Natural killer cell (primary cell): Measurements from ENCODE around the gene MAN2A2. TPM values are rescaled to one million over a fixed set of nuclear protein-coding genes. Genes with fewer than 3 reads are reported as not detected.
"Not testable (repeated sequence)": the region's sequence is repeated elsewhere in the genome, so short reads cannot be mapped to it uniquely, and the experiment has no call there.

Source experiments
- ATAC-seq, 3 donors: fragments of 150-1000 bp in 2 of 3; fragments of 200-7000 bp in 1 of 3; cut with Tn5 transposase; 1 replicate in 1 of 3; 2 replicates in 2 of 3; pipeline ENCODE4 v1.10.0; 2021; ENCODE audit warnings: mild to moderate bottlenecking in 2 of 3, moderate library complexity in 2 of 3
- DNase-seq, 2 donors: peaks; one replicate each; pipeline versions ENCODE4 v3.0.0 to v3.0.0-alpha.2; 2013 to 2021; ENCODE audit warnings: mixed read lengths in 1 of 2
- H3K27ac ChIP-seq: one replicate; pipeline ENCODE4 v1.5.1; 2013; ENCODE audit warnings: mild to moderate bottlenecking, low read length
- H3K27me3 ChIP-seq: one replicate; pipeline ENCODE4 v1.6.1; 2013; ENCODE audit warnings: low read length; ENCODE audit not compliant: control insufficient read depth, insufficient read depth
- H3K36me3 ChIP-seq: one replicate; pipeline ENCODE4 v1.6.1; 2013; ENCODE audit warnings: low read length; ENCODE audit not compliant: control insufficient read depth, insufficient read depth
- H3K4me1 ChIP-seq: one replicate; pipeline ENCODE4 v1.6.1; 2013; ENCODE audit warnings: low read length; ENCODE audit not compliant: control insufficient read depth, insufficient read depth
- H3K4me3 ChIP-seq: one replicate; pipeline ENCODE4 v1.5.1; 2013; ENCODE audit warnings: low read length
- H3K9me3 ChIP-seq: one replicate; pipeline ENCODE4 v1.6.1; 2013; ENCODE audit warnings: low read length; ENCODE audit not compliant: control insufficient read depth, insufficient read depth
- H3K27ac Mint-ChIP-seq, 2 donors: one replicate each; pipeline ENCODE4 v1.8.0; 2022; ENCODE audit warnings: mild to moderate bottlenecking in 2 of 2, mixed read lengths in 2 of 2, moderate library complexity in 1 of 2
- H3K27me3 Mint-ChIP-seq, 2 donors: one replicate each; pipeline ENCODE4 v1.8.0; 2022; ENCODE audit warnings: low read depth in 2 of 2, mixed read lengths in 2 of 2
- H3K36me3 Mint-ChIP-seq: one replicate; pipeline ENCODE4 v1.8.0; 2022; ENCODE audit warnings: mixed read lengths
- H3K4me1 Mint-ChIP-seq, 2 donors: one replicate each; pipeline ENCODE4 v1.8.0; 2022; ENCODE audit warnings: mixed read lengths in 2 of 2
- H3K4me3 Mint-ChIP-seq: one replicate; pipeline ENCODE4 v1.8.0; 2022; ENCODE audit warnings: mild to moderate bottlenecking, moderate library complexity, mixed read lengths
- H3K9me3 Mint-ChIP-seq, 2 donors: one replicate each; pipeline ENCODE4 v1.8.0; 2022; ENCODE audit warnings: mixed read lengths in 2 of 2
- WGBS: methylation state at CpG from one replicate; pipeline ENCODE4 v1.1.7; 2013; ENCODE audit warnings: missing lambda C conversion rate; ENCODE audit not compliant: insufficient coverage; 5-methylcytosine and 5-hydroxymethylcytosine counted together
- intact Hi-C: fragments of 100-400 bp; cut with micrococcal nuclease; formaldehyde crosslinking; loops from one replicate; pipeline ENCODE4 v1.14.2; 2022
- total RNA-seq, 4 donors: library from RNA; stranded (reverse); fragments of 120-200 nt in 1 of 4; gene quantifications; one replicate each; pipeline versions ENCODE4 v1.2.3 to v1.2.4, GENCODE V29; 2013 to 2022
- TF ChIP-seq, protein P1 (sequence below): fragments of 200-600 bp; IDR thresholded peaks from one replicate; pipeline ENCODE4 v1.8.0; 2022; ENCODE audit warnings: antibody characterized with exemption

The MAN2A2 gene
- total RNA-seq, 3 donors from 2014 or later (not counting 1 experiment from before 2014, with no cell fraction given), result 158 to 200 (median 177) TPM

DNA sequence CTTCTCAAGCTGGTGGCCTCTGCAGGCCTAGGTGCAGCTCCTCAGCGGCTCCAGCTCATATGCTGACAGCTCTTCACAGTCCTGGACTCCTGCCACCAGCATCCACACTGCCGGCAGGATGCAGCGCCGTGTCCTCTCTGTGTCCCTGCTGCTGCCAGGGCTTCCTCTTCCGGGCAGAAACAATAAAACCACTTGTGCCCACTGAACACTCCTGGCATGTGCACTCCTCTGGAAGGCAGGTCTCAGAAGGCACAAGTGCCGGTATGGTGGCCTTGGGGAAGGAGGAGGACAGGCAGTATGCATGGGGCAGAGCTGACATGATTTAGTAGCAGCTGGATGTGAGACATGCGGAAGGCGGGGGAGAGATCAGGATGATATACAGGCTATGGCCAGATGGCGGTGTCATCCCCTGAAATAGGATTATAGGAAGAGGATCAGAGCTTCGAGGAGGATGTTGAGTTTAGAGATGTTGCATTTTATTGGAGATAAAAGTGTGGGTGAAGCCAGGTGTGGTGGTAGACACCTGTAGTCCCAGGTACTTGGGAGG is 7.5 kb upstream of the MAN2A2 start:
- ATAC-seq, result no peak
- intact Hi-C loops, result no loop called here
- H3K27ac Mint-ChIP-seq, result peak overlapping the region in 1 of 2 donors; percentile 64
- Histone ChIP-seq H3K27ac (no peak overlapping the region), H3K4me3 (no peak overlapping the region), H3K4me1 (no peaks in the 10 kb centered on the region), H3K36me3 (peaks cover 46% of the 10 kb centered on the region), H3K27me3 (no peaks in the 10 kb centered on the region), H3K9me3 (no peaks in the 10 kb centered on the region)
- no peak overlapping the region for H3K4me3 Mint-ChIP-seq
- H3K9me3 Mint-ChIP-seq, result no peaks in the 10 kb centered on the region
- no peaks in the 10 kb centered on the region for H3K4me1 Mint-ChIP-seq
- 90% methylated on average over 10 of the region's 10 CpGs for WGBS
- H3K36me3 Mint-ChIP-seq, result no peaks in the 10 kb centered on the region
- TF ChIP-seq, protein P1, sequence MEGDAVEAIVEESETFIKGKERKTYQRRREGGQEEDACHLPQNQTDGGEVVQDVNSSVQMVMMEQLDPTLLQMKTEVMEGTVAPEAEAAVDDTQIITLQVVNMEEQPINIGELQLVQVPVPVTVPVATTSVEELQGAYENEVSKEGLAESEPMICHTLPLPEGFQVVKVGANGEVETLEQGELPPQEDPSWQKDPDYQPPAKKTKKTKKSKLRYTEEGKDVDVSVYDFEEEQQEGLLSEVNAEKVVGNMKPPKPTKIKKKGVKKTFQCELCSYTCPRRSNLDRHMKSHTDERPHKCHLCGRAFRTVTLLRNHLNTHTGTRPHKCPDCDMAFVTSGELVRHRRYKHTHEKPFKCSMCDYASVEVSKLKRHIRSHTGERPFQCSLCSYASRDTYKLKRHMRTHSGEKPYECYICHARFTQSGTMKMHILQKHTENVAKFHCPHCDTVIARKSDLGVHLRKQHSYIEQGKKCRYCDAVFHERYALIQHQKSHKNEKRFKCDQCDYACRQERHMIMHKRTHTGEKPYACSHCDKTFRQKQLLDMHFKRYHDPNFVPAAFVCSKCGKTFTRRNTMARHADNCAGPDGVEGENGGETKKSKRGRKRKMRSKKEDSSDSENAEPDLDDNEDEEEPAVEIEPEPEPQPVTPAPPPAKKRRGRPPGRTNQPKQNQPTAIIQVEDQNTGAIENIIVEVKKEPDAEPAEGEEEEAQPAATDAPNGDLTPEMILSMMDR, result no peak
- no peak for DNase-seq
- no peaks in the 10 kb centered on the region for H3K27me3 Mint-ChIP-seq

DNA sequence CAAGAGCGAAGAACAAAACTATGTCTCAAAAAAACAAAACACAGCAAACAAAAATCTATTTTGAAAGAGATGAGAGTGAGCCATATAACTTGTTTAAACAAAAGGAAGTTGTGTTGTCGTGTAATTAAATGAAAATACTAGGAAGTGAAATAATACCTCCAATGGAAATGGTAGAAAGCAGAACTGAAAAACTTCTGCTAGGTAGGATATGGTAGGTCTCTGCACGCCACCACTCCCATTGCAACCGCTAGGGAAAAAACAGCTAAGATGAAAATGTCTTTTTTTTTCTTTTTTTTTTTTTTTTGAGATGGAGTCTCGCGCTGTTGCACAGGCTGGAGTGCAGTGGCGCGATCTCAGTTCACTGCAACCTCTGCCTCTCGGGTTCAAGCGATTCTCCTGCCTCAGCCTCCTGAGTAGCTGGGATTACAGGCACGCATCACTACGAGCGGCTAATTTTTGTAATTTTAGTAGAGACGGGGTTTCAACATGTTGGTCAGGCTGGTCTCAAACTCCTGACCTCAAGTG is 5.9 kb upstream of the MAN2A2 start:
- 81% methylated on average over 13 of the region's 14 CpGs for WGBS
- H3K27me3 ChIP-seq, H3K4me1 ChIP-seq, H3K36me3 Mint-ChIP-seq, DNase-seq, H3K4me3 Mint-ChIP-seq, H3K27me3 Mint-ChIP-seq, intact Hi-C loops, H3K27ac ChIP-seq, H3K9me3 ChIP-seq, H3K27ac Mint-ChIP-seq, H3K9me3 Mint-ChIP-seq, H3K4me3 ChIP-seq, ATAC-seq: not testable (repeated sequence)
- H3K36me3 ChIP-seq, result peaks cover 31% of the 10 kb centered on the region
- peaks cover 11 to 12% of the 10 kb centered on the region in 2 donors for H3K4me1 Mint-ChIP-seq

DNA sequence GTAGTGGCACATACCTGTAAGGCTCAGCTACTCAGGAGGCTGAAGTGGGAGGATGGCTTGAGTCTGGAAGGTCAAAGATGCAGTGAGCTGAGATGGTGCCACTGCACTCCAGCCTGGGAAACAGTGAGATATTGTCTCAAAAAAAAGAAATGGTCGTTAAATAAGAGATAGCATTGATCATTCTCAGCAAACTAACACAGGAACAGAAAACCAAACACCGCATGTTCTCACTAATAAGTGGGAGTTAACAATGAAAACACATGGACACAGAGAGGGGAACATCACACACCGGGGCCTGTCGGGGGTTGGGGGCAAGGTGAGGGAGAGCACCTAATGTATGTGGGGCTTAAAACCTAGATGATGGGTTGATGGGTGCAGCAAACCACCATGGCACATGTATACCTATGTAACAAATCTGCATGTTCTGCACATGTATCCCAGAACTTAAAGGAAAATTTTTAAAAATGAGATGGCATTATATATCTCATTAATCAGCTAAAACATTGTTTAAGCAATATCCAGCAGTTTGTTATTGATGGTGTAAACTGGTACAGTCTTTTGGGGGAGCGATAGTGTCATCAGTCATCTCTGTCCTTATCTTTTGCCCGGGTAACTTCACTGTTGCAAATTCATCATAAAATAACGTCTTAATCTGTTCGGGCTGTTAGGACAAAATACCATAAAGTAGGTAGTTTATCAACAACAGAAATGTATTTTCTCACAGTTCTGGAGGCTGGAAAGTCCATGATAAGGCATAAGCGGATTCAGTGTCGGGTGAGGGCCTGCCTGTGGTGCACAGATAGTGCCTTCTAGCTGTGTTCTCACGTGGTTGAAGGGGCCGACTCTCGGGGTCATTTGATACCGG is 1.7 kb upstream of the MAN2A2 start:
- Mint-ChIP-seq H3K9me3 (no peaks in the 10 kb centered on the region), H3K27me3 (no peaks in the 10 kb centered on the region), H3K4me3 (peak overlapping the region; percentile 93), H3K27ac (peak overlapping the region; percentile 87 to 88), H3K36me3 (no peaks in the 10 kb centered on the region), H3K4me1 (peaks cover 22 to 28% of the 10 kb centered on the region in 2 donors)
- TF ChIP-seq, protein P1, result no peak
- WGBS, result 56% methylated on average over 14 of the region's 14 CpGs
- no peaks in the 10 kb centered on the region for H3K27me3 ChIP-seq
- ATAC-seq, result no peak
- intact Hi-C loops, result loop anchor here (1.0 kb wide), 1 partner anchor 31 kb away; the partner anchor contains the start of gene HDDC3
- peak overlapping the region; percentile 75 for H3K4me3 ChIP-seq
- peaks cover 14% of the 10 kb centered on the region for H3K36me3 ChIP-seq
- peaks cover 17% of the 10 kb centered on the region for H3K4me1 ChIP-seq
- no peaks in the 10 kb centered on the region for H3K9me3 ChIP-seq
- peak overlapping the region; percentile 74 for H3K27ac ChIP-seq
- no peak for DNase-seq
